Measurements from ENCODE around the gene MYO3A.

MYO3A gene, protein sequence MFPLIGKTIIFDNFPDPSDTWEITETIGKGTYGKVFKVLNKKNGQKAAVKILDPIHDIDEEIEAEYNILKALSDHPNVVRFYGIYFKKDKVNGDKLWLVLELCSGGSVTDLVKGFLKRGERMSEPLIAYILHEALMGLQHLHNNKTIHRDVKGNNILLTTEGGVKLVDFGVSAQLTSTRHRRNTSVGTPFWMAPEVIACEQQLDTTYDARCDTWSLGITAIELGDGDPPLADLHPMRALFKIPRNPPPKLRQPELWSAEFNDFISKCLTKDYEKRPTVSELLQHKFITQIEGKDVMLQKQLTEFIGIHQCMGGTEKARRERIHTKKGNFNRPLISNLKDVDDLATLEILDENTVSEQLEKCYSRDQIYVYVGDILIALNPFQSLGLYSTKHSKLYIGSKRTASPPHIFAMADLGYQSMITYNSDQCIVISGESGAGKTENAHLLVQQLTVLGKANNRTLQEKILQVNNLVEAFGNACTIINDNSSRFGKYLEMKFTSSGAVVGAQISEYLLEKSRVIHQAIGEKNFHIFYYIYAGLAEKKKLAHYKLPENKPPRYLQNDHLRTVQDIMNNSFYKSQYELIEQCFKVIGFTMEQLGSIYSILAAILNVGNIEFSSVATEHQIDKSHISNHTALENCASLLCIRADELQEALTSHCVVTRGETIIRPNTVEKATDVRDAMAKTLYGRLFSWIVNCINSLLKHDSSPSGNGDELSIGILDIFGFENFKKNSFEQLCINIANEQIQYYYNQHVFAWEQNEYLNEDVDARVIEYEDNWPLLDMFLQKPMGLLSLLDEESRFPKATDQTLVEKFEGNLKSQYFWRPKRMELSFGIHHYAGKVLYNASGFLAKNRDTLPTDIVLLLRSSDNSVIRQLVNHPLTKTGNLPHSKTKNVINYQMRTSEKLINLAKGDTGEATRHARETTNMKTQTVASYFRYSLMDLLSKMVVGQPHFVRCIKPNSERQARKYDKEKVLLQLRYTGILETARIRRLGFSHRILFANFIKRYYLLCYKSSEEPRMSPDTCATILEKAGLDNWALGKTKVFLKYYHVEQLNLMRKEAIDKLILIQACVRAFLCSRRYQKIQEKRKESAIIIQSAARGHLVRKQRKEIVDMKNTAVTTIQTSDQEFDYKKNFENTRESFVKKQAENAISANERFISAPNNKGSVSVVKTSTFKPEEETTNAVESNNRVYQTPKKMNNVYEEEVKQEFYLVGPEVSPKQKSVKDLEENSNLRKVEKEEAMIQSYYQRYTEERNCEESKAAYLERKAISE (N-terminal part only)

DNA sequence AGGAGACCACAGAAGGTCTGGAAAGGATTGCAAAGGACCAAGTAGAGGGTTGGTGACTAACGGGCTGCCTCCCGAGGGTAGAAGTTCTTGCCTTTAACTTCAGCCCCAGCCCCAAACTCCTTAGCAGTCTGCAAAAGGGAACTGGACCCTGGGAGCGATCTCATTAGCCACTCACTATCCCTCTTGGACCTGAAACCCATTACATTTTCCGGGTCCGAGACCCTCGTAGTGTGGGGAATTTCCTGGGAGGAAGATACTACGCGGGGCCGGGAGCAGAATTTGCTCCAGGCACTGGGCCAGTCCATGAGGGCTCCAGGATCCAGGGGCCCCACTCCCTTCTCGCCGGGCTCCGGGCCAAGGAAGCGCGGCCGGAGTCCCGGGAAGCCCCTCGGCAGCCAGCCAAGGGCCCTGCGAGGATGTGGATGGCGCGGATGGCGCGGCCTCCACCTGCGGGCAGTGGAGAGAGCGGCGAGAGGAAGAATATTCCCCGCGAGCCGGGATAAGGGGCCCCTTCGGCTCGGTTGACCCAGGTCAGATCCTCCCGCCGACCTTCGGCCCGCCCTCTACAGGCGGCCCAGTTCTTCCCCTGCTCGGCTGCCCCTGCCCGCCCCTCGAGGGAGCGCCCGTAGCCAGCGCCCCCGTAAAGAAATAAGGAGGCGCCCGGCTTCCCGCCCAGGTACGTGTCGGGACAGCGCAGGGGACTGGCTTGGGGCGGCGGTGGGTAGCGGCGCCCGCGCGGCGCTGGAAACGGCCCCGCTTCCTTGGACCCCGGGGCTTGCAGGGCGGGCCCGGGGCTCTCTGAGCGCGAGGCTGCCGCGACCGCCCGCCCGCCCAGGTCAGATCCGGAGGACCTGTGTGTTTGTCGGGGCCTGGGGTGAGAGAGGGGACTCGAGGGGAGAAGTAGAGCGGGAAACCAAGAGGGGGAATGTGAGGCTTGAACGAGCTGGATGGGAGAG, at the start of gene MYO3A:
Gene MYO3A (plus strand): TSS at position 577 of the 956 bp plus-strand sequence. CDS start 17,882 bp downstream, outside the sequence.
- DNase-seq (ENCODE audit: low spot score): no peak

DNA sequence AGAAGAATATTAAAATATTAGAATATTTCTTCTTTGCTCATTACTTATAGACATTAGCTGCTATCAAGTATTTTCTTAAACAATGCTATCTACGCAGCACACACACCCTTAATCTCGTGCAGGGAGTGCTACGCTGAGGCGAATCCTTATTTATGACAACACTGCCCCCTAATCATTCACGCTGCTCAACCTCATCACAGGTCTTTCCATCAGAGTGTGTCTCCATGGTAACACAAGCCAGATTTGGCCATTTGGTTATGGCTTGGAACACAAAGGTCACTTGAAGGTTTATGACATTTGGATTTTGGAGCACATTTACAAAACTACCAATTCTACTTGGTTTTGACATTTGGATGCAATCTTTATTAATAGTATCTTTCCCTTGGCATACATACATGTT, 45.4 kb upstream of the MYO3A start:
- no peak for DNase-seq (ENCODE audit: low spot score)

DNA sequence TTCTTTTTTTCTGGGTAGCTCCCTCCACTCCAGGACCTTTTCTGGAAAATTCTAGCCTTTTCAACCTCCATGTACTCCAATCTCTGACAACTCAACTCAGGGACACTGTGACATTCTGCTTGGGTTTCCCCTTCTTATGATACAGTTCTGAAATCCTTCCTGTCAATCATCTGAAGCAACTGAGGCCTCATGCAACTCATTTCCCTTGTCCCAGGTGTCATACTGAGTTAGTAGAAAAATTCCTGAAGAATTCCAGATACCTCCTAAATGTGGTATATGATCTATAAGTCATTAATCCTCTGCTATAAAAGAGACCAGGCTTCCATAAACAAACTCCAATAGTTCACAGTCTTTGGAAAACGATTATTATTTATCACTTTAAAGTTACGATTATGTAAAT, 43.0 kb upstream of the MYO3A start:
- DNase-seq (ENCODE audit: low spot score): no peak

DNA sequence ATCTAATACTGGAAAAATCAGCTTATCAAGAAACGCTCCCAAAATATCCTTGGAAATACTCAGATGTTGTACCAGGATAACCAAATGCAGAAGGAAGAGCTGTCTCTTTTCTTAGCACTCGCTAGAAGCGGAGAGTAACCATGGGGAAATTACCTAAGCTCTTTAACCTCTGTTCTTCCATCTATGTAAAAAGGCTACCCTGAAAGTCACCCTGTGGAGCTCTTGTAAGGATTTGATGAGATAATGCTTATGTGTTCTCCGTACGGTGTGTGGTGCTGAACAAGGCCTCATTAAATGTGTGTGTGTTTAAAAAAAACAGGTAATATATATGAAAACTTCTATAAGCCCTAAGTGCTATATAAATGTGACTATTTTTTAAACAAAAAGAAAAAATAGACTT, 38.2 kb upstream of the MYO3A start:
- DNase-seq (ENCODE audit: low spot score): no peak

DNA sequence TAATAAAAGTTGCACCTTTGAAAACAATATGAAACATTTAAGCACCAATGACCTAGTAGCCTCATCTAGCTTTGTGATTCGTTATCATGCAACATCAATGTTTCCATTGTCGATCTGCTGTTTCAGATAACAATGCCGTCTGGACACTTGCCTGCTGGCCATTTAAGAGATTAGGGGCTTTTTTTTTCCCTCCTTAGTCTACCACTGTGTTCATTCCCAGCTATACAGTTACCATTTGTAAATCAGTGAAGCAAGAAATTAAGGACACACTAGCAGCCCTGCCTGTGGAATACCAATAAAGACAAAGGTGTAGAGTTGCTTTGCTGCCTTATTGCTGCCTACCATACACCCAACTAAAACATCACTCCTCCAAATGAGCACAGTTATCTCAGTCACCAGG, 37.6 kb upstream of the MYO3A start:
- no peak for DNase-seq (ENCODE audit: low spot score)

DNA sequence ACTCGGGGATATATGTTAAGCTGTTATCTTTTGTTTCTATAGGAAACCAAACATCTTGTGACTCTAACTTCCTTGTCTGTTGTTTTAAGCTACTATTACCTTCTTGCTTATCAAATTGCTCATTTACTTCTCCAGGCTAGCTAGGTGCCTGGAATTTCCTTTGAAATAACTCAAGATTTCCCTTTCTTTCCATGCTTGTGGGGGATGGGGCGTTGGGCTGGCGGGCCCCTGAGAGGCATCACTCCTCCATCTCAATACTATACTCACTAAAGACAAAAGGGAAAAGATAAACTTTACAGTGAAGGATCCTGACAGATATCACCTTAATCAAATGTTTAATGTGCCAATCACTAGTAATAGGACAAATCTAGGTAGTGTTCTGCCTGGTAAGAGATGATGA, 34.7 kb upstream of the MYO3A start:
- DNase-seq (ENCODE audit: low spot score): no peak

DNA sequence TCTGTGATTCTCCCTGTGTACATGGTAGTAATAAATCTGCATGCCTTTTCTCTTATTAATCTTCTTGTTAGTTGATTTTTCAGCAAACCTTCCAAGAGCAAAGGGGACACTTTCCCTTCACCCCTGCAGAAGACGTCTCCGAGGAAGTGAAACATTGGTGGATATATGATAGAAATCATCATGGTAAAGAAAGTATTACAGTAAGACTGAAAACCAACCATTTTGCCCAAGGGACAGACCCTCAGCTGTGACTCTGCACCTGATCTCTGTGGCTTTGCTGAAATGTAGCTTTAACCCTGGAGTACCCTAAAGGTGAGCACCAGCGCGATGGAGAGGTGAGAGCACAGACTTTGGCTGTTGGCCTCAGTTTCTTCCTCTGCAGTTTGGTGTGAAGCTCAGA, 32.8 kb upstream of the MYO3A start:
- no peak for DNase-seq (ENCODE audit: low spot score)

DNA sequence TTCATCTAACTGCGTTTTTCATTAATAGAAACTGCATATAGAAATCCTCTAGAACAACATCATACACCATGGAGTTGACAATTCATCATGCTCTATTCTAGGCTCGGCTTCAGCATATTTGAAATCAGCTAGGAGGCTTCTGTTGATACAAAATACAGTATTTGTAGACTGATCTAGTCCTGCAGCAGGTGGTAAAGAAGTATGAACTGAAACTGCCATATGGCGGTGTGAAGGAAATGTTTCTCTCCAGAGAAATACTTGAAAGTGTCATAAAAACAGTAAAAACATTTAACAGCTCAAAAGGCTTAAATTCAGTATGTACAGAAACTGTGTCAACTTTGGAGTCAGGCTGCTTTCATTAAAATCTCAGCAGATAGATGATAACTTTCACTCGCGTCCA, 32.0 kb upstream of the MYO3A start:
- DNase-seq (ENCODE audit: low spot score): no peak

DNA sequence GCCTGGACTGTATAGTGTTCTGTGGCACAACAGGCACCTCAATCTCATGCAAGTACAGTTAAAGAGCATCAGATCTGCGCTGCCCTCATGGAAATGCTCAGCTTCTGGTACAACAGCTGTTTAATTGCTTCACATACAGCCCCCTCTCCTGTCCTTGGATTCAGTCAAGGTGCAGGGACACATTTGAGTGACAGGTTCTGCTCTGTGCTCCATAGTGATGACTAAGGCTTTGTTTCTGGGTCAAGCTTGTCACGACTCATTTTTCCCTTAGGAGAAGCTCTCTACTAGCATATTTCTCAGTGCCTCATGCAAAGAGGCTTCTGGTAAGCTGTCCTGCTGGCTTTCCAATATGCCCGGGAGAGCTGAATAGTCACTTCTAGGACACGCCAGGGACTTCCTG, 26.8 kb upstream of the MYO3A start:
- no peak for DNase-seq (ENCODE audit: low spot score)

DNA sequence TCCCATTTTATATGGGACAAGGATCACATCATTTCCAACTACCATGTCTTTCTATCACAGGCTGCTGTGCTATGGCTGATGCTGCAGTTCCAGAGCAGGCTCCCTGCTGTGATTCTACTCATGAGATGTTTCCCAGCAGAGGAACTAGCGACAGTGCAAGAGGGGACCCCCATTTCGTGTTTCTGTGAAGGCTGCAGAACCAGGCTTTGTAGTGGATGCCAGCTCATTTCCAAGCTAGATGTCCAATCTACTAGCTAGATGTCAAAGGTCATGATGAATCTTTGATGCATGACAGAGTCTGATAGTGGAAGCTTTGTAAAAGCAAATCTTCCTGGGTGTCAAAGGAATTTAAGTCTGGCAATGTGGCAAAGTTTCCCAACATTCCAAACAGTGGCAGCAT, 21.2 kb upstream of the MYO3A start:
- DNase-seq (ENCODE audit: low spot score): no peak

DNA sequence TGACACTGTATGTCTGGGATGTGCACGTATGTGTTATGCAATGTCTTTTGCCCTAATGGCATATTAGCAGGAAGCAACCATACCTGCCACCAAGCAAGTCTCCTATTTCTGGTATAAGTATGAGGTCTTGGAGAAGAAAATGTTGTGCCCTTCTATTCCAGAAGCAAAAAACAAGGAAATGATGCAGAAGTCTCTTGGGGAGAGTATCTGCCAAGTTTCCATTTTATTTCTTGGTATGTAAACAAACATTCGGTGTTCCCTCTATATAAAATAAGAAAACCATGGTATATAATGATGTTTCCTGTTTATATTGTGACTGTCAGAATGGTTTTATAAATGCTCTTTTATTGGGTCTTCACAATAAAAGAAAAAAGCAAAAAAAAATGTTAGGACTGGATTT, 19.3 kb upstream of the MYO3A start:
- no peak for DNase-seq (ENCODE audit: low spot score)

DNA sequence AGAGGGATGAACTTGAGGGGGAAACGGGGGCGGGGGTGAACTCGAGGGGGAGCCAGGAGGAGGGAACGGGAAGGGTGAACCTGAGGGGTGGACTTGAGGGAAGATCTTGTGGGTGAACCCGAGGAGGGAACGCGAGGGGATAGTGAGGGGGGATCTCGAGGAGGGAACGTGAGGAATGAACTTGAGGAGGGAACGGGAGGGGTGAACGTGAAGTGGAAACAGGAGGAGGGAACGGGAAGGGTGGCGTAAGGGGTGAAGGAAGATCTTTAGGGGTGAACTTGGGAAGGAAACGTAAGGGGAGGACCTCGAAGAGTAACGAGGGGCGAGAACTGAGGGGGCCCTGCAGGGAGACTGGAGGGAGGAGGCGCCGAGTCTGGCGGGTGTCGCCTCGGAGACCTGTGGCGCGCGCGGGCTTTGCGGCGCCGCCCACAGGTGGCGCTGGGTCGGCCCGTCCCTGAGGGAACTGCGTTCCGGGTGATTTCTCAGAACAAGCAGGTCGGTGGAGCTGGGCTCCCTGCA, 651 bp downstream of the MYO3A start:
- peak; percentile 19 for DNase-seq (ENCODE audit: low spot score)

DNA sequence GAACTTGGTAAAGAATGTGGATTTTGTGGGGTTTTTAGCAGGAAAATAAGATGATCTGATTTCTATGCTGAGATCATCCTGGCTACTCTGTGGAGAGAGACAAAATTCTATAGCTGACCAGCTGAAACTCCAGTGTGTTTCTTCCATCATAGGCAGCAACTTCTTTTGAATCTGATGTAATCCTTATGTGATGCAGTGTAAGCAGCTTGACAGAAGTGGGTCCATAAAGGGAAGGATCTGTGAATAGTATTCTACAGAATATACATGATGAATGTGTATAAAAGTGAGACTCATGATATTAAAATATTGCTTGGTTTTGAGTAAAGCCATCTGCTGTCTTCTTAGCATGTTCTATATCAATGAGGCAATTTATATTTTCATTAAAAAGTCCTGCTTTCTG, 4.4 kb downstream of the MYO3A start:
- DNase-seq (ENCODE audit: low spot score): no peak

DNA sequence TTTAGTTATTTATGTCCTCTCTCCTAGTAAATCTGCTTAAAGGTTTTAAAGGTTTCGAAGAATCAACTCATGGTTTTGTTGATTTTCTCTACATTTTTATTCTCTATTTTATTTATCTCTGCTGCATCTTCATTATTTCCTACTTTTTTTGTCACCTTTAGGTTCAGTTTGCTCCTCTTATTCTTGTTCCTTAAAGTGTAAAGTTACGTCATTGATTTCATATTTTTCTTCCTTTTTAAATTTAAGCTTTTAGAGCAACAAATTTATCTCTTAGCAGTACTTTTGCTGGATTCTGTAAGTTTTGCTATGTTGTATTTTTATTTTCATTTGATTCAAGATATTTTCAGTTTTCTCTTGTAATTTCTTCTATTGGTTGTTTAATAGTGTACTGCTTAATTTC, 10.7 kb downstream of the MYO3A start:
- no peak for DNase-seq (ENCODE audit: low spot score)

DNA sequence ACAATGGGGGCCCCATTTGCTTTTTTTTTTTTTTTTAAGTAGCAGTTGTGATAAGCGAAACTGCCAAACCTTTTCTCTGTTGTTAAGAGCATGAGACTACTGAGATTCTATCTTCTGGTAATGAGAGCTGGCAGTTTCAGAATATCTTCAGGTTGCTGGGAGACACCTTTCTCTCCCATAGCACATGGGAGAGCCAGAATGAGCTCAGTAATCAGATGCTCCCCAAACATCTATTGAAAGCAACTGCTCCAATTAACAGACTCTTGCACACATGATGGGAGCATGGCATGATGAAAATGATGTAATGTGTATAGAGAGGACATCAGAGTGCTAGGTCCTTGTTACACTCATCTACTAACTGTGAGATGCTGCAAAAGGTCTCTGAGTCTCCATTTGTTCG, 18.8 kb downstream of the MYO3A start:
- no peak for DNase-seq (ENCODE audit: low spot score)

DNA sequence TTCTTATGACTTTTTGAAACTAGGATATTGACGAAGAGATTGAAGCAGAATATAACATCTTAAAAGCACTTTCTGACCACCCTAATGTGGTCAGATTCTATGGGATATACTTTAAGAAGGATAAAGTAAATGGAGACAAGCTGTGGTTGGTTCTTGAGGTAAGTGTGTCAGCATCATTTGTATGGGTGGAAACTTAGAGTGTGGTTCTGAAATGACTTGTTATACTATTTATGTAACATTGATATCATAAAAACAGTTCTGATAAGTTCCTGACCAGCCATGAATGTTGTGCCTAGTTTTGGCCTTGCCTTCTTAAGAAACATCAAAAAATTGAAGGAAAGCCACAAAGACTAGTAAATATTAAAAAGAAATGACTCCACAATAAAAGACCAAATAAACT, 20.8 kb downstream of the MYO3A start:
- no peak for DNase-seq (ENCODE audit: low spot score)

DNA sequence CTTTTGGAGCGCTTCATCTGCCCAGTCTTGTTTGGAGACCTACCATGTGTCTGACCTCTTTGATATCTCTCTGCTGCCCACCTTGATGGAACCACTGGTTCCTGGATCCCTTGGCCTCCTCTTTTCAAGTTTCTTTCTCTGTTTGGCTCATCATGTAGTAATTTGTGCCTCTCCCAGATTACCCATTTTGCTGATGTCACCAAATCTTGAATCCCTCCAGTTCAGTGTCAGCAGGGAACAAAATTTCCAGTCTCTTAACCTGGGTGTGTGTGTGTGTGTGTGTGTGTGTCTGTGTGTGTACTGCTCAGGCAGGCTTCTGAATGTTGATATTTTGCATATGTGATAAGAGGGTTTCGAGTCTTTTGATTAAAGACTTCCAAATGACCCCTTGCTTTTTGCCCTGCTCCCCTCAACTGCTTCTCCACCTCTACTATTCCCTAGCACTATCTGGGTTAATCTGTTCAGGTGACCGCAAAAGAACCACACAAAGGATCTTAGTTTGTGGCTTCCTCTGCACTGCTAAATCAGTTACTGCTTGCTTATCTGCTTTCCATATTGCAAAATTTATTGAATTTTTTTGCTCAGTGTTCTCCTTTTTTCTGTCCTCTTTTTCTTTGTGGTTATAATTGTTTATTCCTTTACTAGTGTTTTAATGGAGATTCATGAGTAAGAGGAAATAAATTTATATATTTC, 25.7 kb downstream of the MYO3A start:
- DNase-seq (ENCODE audit: low spot score): no peak

DNA sequence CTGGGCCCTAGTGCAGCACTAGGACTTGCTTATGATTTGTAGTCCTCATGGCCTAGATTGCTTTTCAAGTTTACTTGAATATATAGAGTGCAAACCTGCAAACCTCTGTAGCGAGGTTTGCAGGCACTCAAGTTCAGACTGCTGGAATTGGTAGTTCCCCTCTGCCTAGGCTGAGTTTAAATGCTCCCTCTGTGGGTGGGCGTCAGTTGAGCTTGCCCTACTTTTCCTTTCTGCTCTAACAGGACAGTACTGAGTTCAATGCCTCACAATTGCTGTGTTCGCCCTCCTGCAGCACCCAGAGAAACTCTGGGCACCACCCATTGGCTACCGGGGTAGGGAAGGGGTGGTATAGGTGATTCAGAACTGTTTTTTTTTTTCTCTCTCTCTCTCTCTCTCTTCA, 31.6 kb downstream of the MYO3A start:
- no peak for DNase-seq (ENCODE audit: low spot score)

DNA sequence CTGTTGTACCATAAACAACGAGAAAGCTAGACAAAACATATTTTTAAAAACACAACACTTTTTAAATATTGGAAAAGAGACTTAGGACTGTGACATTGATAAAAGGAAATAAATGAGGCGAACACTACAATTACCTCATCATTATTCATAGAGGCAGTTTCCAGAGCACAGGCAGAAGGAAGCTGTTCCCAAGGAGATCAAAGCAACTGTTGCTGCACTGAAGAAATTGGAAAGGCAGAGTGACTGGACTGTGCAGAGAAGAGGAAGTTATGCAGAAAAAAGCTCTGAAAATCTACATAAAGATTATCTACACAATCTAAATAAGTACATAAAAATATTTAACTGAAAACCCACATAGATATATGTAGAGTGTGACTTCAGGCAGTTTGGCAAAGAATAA, 32.8 kb downstream of the MYO3A start:
- no peak for DNase-seq (ENCODE audit: low spot score)

DNA sequence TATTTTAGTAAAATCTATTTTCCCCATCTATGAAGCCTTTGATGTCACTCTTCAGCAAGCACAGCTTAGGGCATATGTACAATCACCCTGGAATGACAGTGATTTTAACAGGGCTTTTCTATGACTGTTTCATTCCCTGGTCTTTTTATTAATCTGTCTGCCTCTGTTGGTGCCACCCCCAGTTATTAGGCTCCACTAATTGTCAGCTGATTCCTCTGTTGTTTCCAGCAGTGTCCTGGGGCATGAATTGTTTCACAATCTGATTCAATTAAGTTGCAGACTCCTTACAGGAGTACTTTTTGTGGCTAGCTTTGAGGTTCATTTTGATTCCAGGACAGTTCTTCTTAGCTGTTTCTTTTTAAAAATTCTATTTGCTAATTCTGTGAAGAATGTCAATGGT, 38.6 kb downstream of the MYO3A start:
- DNase-seq (ENCODE audit: low spot score): no peak

Measured in germinal center (tissue), 1 donor.